Suppressor macrophage treated with lipopolysaccharide for 4 hours (primary cell): ENCODE measurements around the gene ITIH6.
"Not testable (repeated sequence)": the region's sequence is repeated elsewhere in the genome, so short reads cannot be mapped to it uniquely, and the experiment has no call there.

Experiments used
- DNase-seq: peaks from one replicate; pipeline ENCODE4 v3.0.0-alpha.2; 2020

The ITIH6 gene, protein sequence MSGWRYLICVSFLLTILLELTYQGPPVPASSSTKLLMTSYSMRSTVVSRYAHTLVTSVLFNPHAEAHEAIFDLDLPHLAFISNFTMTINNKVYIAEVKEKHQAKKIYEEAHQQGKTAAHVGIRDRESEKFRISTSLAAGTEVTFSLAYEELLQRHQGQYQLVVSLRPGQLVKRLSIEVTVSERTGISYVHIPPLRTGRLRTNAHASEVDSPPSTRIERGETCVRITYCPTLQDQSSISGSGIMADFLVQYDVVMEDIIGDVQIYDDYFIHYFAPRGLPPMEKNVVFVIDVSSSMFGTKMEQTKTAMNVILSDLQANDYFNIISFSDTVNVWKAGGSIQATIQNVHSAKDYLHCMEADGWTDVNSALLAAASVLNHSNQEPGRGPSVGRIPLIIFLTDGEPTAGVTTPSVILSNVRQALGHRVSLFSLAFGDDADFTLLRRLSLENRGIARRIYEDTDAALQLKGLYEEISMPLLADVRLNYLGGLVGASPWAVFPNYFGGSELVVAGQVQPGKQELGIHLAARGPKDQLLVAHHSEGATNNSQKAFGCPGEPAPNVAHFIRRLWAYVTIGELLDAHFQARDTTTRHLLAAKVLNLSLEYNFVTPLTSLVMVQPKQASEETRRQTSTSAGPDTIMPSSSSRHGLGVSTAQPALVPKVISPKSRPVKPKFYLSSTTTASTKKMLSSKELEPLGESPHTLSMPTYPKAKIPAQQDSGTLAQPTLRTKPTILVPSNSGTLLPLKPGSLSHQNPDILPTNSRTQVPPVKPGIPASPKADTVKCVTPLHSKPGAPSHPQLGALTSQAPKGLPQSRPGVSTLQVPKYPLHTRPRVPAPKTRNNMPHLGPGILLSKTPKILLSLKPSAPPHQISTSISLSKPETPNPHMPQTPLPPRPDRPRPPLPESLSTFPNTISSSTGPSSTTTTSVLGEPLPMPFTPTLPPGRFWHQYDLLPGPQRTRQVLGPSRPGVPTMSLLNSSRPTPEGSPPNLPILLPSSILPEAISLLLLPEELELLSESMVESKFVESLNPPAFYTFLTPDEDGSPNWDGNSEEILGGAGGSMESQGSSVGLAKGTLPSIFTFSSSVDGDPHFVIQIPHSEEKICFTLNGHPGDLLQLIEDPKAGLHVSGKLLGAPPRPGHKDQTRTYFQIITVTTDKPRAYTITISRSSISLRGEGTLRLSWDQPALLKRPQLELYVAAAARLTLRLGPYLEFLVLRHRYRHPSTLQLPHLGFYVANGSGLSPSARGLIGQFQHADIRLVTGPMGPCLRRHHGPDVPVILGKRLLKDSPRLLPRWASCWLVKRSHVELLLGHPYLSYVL

DNA sequence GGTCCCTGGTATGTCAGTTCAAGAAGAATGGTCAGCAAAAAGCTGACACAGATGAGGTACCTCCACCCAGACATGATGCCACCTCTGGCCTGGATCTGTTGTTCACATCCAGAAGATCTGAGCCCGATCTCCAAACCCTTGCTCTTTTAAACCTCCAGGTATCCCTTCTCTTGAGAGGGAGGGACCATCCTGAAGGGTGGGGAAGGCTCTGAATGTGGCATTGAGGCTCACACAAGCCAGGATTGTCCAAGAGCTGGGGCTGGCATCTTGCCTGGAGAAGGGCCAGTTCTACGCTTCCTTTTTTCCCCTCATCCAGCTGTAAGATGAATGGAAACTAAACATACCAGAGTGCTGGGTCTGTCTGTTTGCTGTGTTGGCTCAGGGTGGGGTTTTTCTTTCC lies at the start of gene ITIH6:
ITIH6 (minus strand) TSS at position 119 of the 400 bp plus-strand sequence; CDS start at position 74, 45 bp downstream.
- DNase-seq, result no peak

DNA sequence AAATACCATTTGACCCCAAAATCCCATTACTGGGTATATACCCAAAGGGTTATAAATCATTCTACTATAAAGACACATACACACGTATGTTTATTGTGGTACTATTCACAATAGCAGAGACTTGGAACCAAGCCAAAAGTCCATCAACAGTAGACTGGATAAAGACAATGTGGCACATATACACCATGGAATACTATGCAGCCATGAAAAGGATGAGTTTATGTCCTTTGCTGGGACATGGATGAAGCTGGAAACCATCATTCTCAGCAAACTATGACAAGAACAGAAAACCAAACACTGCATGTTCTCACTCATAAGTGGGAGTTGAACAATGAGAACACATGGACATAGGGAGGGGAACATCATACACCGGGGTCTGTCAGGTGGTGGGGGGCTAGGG lies 49.6 kb upstream of the ITIH6 start:
- not testable (repeated sequence) for DNase-seq

DNA sequence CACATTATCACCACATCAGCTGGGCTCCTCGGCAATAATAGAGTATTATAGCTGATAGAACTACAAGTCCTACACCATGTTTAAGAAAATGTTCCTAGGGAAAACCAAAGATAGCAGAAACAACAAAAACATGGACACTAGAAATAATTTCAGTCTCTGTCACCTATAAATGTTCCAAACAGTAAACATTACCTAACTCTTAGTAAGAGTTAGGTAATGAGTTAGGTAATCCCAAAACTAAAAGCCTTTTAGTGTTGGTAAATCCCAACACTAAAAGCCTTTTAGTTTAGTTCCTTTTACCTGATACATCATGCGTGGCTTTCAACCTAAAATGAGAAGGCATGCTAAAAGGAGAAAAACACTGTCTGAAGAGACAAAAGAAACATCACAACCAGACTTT lies 45.0 kb upstream of the ITIH6 start:
- no peak for DNase-seq

DNA sequence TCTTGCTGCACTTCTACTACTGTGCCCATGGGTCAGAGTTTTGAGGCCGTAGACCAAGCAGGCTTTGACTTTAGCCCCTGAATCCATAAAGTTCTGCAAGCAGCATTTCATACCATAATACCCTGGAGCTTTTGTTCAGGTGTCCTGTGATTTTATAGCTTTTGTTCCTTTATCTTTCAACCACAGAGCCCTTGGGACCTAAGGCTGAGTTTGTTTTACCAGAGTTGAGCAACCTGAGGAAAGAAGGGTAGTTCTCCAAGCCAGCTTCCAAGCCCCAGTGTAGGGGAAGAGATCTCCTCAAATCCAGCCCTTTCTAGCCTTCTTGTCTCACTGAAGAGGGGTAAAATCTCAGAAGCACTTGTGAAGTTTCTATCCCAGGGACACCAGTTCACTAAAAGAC lies 44.6 kb upstream of the ITIH6 start:
- DNase-seq, result no peak

DNA sequence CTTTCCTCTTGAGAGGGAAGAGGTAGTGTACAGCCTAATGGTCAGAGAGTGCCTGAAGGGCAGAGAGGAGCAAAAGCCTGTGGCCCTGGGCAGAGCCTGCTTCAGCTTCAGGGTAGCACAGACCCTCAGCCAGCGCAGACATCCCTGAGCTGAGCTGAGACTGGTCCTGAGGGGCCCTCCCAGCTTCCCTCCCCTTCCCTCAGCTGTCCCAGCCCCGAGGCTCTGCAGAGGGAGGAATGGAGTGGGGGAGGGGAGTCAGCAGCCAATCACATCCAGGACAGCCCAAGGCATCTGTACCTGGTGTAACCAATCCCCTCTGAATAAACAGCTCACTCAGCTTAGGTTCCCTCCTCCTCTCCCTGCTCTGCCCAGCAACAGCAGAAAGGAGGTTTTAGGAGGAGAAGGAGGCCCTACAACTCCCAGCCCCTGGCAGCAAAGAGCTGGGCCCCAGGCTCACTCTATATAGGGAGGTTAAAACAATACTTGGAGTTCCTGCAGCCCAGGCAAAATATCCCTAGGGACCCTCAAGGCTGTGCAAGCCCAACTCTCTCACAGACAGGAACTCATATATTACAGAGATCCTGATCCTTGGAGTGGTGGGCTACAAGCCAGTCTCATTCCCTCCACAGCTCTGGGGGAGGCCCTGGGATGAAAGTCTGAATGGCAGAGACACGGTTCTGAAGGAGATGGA lies 43.3 kb upstream of the ITIH6 start:
- DNase-seq, result not testable (repeated sequence)

DNA sequence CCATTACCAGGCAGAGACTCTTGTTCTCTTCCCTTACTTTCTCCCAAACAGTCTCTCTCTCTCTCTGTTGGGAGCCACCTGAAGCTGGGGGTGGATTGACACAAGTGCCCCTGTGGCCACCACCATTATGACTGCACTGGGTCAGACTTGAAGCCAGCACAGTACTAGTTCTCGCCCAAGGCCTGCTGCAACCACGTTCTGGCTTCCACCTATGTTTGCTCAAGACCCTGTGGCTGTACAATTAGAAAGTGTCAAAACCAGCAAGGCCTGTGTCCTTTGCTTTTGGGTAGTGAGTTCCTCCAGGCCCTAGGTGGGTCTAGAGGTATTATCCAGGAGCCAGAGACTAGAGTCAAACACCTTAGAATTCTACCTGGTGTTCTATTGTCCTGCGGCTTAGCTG lies 40.5 kb upstream of the ITIH6 start:
- DNase-seq, result no peak

DNA sequence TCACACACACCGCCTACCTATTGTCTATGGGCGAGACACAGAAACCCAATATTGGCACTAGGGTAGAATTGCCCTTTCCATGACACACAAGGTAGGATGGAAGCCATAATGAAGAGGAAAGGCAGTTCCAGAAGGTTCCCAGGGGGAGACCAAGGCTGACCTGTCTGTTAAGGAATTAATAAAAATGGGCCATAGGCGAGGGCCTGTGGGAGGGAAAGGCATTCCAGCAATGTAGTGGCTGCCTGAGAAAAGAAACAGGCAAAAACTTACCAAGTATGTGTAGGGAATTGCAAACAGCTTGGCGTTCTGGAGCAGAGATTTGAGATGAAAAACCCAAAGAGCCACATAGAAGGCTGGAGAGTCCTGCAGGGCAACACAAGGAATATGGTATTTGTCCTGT lies 28.5 kb upstream of the ITIH6 start:
- no peak for DNase-seq

DNA sequence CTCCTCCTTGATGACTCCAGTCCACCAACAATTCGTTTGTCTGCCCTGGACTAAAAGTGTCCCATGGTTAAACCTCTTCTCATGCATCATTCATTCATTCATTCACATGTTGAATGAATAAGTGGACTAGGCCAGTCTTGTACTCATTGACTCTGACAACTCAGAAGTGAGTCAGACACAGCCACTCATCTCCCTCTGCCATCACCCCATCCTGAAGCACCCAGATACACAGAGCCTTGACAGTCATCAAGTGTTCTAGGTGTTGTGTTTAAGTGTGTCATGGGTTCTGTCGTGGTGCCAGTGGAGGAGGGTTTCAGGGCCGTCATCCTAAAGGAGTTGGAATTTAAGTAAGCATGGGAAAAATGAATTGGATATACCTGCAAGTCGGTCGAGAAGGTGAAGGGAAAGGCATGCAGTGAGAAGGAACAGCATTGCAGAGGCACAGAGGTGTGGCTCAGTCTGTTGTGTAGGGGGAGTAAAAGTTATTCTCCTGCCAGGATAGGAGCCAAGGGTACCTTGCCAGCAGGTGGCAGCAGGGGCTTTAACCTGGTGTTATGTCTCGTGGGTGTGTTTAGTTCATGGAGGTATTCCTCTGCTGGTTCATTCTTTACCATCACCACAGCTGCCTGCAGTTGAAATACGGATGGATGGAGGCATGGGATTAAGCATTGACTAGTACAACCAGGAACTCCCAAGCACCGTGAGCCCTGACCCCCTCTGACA lies 27.8 kb upstream of the ITIH6 start:
- no peak for DNase-seq

DNA sequence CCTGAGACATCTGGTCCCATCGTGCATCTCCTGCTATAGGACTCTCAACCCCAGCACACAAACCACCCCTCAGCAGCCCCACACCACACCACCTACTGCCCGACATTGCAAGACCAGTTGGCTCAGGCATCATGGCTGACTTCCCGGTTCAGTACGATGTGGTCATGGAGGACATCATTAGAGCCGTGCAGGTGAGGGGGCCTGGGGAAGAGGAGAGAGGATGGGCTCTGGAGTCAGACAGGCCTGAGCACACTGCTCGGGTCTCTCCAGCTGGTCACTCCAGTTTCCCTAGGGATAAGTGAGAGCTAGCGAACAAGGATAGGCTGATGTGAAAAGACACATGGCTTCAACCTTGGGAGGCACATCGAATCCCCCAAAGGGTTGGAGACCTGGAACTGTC lies 26.7 kb upstream of the ITIH6 start:
- DNase-seq, result no peak

DNA sequence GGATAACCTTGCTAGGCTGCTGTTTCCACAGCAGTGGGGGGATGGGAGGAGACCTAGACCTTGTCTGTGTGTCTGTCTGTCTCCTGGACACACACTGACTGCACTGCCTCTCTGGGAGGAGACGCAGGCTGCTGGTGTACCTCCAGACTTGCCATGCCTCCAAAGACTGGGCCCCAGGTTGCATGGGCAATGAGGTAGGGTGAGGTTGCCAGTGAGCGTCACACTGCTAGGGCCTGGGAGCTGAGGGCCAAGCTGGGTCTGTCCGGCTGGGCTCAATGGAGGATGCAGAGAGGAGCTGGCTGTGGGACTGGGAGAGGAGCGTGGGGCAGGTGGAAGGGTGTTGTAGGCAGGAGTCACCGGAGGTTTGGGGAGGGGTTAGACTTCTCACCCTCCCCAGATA lies 26.1 kb upstream of the ITIH6 start:
- no peak for DNase-seq

DNA sequence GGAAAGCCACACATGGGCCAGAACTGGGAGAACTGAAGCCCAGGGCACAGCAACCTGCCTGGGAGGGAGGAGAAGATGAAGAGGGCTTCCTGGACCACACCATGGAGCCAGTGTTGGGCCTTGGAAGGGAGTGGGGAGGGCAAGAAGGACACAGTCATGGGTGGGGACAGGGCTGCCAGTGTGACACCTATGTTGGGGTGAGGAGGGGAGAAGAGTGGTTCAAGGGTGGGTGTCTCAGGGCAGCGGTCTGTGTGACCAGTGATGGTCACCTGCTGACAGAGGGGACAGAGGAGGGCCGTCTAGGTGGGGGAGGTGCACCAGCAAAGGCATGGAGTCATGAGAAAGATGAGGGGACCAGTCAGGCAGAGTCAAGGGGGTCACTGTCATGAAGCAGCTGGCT lies 23.3 kb upstream of the ITIH6 start:
- no peak for DNase-seq

DNA sequence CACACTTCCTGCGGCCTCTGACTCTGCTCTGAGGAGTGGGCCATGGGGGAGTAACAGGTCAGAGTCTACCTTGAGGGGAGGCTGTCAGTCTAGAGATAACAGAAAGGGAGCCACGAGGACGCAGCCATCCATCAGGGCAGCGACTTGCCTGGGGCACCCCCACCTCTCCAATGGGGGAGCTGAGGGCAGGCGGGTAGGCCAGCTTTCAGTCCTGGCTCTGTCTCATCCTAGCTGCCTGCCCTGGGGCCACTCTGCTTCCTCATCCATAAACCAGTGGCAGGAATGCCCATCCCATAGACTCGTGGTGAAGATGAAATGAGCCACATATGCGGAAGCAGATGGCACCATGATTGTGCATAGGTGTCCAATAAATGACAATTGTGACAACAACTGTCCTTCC lies 22.7 kb upstream of the ITIH6 start:
- no peak for DNase-seq

DNA sequence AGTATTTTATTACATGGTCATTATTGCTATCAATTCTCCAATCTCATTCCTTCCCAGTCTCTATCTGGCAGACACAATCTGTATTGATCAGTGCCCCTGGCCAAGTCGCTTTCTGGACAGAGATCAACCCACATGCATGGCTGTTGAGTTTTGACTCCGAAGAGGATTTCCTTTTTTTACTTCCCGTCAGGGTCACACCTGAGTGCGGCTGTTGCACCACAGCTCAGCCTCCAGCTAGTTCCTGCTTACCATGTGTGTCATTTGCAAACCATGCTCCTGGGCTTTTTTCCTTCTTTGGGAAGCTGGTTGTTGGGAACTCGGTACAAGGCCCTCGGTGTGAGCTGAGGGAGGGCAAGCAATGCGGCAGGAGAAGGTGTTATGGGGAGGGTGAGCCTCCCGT lies 21.1 kb upstream of the ITIH6 start:
- DNase-seq, result no peak

DNA sequence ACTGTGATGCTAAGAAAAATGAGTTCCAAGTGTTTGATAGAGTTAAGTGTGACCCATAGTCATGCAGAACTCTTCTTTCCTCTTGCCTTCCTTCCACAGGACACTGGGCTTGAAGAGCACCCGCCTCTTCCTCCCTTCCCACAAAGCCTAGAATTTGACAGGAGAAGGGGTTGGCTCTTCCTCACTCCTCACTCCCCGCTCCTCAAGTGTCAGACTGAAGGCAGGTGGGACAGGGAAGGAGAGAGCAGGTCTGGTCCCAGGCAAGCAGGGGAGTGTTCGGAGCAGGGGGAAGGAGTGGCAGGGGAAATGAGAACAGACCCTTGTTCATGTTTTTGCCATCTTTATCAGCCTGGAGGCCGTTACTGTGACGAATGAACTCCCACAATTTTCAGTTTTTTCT lies 20.2 kb upstream of the ITIH6 start:
- DNase-seq, result no peak

DNA sequence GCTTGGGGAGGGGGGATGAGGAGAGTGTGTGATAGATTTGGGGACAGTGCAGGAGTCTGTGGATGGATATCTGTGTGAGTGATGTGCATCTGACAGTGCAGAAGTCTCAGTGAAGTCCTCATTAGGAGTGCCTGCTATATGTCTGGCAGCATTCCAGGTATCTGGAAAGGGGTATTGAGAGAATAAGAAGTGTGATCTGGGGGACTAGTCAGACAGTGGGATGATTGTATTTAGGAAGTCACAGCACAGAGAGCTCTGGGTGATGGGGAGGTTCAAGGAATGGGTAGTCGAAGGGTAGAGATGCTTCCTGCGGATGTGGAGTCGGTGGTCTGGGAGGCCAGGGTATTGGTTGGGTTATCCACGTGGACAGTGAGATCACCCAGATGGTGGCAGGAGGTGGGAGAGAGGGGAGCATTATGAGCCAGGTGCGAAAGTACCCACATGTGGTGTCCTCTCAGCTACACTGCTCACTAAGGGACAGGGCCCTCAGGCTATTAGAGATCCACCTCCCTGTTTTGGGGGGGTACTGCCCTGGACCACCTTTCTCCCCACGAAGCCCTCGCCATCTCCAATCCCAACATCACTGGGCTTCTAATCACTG lies 19.3 kb upstream of the ITIH6 start:
- no peak for DNase-seq

DNA sequence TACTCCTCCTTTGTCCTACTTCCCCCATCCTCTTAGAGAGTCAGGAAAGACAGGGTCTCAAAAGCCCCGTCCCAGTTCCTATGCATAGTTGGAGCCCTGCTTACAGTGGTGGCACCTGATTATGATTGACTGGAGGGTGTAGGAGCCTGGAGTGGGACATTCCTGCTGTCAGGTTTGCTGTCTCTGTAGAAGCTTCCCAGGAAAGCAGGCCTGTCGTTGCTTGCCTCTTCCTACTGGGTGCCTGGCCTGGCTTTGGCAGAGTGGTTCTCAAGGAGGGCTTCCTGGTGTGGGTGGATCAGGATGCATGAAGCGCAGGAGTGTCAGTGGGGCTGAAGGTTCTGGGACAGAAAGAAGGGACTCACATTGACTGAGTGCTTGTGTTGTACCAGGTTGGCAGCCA lies 14.3 kb upstream of the ITIH6 start:
- no peak for DNase-seq

DNA sequence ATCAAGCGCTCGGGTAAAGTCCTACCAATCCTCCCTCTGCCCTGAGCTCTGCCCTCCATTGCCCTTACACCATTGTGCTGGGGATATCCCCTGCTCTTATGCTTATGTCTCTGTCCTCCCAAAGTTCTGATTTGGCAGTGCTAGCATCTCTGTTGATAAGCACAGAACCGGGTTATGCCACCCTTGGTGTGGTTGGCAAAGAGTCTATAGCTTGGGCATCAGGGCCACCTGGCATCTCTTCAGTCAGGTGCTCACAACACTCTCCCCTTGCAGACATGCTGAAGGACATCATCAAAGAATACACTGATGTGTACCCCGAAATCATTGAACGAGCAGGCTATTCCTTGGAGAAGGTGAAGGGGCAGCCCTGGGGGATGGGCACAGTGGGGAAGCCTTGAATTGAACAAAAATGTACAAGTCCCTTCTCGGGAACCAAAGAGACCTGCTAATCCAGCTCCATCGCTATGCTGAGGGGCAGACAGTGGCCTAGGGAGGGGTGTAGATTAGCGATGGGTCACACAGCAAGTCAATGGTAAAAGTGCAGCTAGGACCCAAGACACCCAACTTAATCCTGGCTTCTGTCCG lies 13.3 kb upstream of the ITIH6 start:
- DNase-seq, result no peak

DNA sequence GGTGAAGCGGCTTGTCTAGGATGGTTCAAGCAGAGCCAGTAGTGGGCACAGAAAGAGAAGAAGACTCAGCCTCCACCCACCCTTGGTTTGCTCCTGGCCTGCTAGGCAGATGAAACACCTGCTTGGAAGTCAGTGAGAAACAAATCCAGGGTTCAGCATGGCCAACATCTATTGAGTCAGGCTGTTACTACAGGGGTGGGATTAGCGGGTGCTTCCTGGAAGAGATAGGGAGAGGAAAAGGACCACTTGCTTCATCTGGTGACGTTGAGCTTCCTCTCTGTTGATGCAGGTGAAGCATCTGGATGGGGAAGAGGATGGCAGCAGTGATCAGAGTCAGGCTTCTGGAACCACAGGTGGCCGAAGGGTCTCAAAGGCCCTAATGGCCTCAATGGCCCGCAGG lies 12.5 kb upstream of the ITIH6 start:
- DNase-seq, result no peak

DNA sequence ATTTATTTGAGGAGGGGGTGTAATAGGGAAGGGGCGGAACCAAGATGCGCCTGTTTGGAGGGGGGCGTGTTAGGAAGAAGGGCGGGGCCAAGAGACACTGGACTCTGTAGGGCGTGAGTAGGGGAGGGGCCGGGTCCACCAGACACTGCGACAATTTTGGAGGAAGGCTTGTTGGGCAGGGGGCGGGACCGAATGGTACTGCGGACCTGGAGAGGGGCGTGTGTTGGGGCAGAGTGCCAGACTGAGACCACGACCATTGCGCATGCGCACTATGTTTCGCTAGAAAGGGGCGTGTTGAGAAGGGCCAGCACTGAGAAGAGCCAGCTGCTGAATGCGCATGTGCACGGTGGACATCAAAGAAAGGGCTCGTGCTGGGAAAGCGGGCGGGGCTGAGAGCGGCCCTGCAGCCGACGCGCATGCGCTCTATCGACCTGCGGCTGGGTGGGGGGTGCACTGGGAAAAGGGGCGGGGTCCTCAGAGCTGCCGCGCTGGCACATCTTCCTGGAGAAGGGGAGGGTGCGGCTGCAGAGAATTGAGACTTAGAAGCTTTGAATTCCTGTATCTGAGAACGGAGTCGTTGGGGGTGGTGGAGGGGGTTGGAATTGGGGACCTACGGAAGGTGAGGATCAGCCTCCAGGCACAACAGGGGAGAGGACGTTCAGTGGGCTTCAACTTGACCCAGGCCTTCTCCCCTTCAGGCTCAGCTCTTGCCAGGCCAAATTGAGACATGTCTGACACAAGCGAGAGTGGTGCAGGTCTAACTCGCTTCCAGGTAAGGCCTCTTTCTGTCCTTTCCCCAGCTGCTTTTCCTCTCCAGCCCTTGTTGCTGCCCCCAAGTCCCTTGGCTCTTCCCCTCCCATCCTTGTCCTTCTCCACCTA lies 10.8 kb upstream of the ITIH6 start:
- peak; percentile 95 for DNase-seq

DNA sequence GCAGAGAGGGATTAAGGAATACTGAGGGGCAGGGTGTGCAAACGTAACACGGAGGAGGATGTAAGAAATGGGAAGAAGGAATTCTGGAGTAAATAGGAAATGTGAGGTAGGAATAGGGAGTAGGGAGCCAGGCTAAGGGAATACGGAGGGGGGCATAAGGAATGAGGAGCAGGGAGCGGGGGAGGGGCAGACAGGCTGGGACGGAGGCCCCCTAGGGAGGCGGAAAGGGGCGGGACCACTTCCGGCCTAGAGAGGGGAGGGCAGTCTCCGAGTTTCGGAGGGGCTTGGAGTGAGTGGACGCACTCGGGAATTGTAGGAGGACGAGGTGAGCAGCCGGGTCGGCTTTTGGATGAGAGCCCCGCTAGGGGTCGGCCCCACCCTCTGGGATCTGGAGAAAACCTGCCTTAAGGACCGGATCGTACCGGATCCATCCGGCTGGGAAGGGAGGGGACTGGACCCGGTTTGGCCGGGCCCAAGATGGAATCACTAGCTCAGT lies 10.1 kb upstream of the ITIH6 start:
- peak; percentile 7 for DNase-seq
